GM19467 (cell line): Measurements from ENCODE around the gene EPHA4.

ENCODE experiments used
- ATAC-seq: cut with Tn5 transposase; IDR thresholded peaks from one replicate; pipeline ENCODE4 v1.9.1; 2021; ENCODE audit warnings: mild to moderate bottlenecking, moderate library complexity; ENCODE audit not compliant: unreplicated experiment

EPHA4 gene

DNA sequence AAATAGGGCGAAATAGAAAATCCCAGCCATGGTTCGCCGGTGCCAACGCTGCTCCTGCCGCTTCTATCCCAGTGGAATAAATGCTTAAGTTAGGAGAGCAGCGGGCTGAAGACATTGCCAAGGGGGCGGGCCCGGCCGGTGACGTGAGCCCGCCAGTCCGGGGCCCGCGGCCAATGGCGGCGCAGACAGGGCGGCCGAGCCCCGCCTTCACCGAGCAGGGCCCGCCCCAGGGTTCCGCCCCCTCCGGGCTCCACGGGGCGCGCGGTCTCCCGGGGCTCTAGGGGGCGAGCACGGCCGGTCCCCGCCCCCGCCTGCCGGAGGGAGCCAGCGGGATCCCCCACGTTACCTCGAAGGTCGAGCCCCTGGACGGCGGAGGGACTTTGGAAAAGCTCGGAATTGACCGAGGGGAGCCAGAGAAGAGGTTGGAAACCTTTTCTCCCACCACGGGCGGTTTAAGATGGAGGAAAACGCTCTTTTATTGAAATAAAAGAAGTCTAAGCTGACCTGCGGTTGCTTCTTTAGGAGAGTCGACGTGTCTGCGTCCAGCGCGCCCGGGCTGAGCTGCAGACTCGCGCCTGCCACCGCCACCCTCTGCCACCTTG, at the start of gene EPHA4:
TSS of gene EPHA4 (minus strand) at position 86 of the 602 bp plus-strand sequence. CDS start at position 30, 56 bp downstream.
- peak; percentile 92 for ATAC-seq

DNA sequence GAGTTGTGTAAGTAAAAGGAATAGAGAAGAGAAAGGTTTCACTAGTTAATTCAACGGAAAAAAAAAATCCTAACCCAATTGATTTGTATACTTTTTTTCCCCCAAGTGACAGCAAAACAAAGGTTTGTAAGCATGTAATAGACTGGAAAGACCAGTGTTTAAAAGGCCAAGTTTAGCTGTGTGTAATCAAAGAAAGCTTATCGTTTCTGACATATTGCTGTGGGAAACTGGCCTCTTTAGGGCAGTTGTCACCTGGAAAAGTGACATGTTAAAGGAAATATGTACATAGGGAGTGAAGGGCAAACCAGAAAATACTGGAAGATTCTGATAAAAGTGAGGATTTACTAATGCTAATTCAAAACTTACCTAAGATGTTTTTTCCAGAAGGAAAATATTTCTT, 45.9 kb upstream of the EPHA4 start:
- ATAC-seq = no peak

DNA sequence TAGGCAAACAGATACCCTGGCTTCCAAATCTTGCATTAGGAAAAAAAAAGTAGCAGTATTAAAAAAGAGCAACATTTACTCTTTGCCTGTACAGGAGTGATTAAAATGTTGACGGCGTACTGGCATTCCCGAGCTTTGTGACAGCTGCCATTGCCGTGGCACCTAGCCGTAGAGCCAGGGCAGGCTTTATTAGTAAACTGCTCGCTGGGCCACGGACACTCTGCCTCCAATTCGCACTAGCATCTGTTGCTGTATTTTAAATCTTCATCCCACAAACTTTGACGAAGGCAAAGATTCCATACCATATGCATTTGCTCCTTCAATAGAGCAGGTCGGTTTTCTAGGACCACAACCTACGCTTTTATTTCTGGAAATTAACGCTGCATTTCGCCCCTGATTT, 44.5 kb upstream of the EPHA4 start:
- ATAC-seq = no peak

GRCh38 chr2:221614274-221614673, 42.2 kb upstream of the EPHA4 start:
- no peak for ATAC-seq

- no peak for ATAC-seq
Measured at GRCh38 chr2:221612800-221613199, 40.7 kb upstream of the EPHA4 start.

GRCh38 chr2:221612161-221612560, 40.1 kb upstream of the EPHA4 start:
- no peak for ATAC-seq

DNA sequence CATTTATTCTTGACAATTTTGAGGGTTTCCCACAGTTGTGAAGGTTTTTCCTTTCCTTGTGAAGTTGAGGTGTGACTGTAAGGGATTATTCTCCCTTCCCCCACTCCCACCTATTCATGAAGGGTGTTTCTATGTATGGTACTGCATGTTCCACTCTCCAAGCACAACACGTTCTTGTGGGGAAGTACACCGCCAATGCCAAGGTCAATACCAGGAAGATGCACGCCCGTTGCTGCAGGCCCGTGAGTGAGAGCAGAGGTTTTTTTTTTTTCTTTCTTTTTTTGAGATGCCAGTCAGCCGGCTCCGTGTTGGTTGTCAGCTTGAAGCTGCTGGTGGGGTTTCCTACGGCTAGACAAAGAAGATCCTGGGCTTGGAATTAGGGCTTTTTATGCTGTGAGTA, 38.6 kb upstream of the EPHA4 start:
- no peak for ATAC-seq

DNA sequence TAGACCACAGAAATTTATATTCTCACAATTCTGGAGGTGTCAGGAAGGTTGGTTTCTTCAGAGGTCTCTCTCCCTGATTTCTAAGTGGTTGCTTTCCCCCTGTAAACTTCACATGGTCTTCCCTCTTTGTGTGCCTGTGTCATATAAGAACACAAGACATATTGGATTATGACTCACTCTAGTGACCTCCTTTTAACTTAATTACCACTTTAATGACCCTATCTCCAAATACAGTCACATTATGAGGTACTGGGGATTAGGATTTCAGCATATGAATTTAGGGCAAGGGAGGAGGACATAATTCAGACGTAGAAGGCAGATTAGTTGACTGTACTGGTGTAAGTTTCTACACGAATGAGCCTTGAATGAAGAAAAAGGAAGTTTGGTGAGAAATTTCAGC, 38.2 kb upstream of the EPHA4 start:
- ATAC-seq = no peak

DNA sequence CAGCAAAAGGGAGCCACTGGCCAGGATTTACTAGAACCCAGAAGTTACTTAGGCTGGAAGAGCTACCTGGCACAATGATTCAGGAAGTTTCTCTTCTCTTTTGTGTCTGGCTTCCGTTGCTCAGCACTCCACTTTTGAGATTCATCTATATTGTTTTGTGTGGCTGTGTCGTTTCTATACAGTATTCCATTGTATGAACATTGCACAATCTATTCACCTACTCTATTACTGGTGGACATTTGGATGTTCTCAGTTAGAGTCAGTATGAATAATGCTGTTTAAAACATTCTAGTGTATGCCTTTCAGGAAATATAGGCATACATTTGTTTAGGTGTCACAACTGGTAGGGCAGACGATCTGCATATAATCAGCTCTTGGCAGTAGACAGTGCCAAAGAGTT, 36.3 kb upstream of the EPHA4 start:
- no peak for ATAC-seq

GRCh38 chr2:221606424-221606823, 34.3 kb upstream of the EPHA4 start:
- ATAC-seq = no peak

DNA sequence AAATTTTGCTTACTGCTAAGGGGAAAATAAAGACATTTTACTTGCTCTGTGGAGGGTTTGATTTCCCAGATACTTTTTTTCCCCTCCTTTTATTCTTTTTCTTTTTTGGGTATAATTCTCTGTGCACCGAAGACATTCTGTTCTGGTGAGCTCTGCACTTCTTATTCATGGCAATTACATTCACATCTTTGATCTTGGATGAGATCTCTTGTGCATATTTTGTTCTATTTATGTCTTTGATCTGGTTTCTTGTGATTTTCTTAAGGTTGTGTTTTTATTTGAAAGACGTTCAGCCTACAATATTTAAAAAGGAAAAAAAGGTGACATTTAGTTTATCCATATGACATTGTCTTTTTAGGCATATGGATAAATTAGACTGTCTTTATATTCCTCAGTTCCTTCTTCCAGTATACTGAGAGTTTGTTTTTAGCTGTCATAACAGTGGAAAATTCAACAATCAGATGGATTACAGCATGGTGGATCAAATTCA, 33.7 kb upstream of the EPHA4 start:
- ATAC-seq = no peak

- ATAC-seq = no peak
Measured at GRCh38 chr2:221602938-221603337, 30.8 kb upstream of the EPHA4 start.

GRCh38 chr2:221601376-221601775, 29.3 kb upstream of the EPHA4 start:
- no peak for ATAC-seq

- no peak for ATAC-seq
Measured at GRCh38 chr2:221600388-221600787, 28.3 kb upstream of the EPHA4 start.

GRCh38 chr2:221596192-221596591, 24.1 kb upstream of the EPHA4 start:
- no peak for ATAC-seq

GRCh38 chr2:221590861-221591365, 18.8 kb upstream of the EPHA4 start:
- no peak for ATAC-seq

DNA sequence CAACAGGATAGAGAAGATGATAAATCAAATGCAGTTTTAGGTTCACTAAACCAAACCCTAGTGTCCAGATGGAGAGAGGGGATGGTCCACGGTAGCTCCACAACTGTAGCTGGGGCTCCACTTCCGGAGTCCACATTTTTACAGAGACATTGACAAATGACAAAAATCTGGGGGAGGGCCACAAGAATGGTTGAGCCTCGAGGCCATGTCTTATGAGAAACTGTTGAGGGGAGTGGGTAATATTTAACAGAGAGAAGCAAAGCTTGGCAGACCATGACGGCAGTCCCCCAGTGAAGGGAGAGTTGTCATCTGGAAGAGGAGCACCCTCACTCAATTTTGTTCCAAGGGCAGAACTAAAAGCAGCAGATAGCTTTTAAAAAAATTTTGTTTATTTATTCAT, 17.6 kb upstream of the EPHA4 start:
- no peak for ATAC-seq

DNA sequence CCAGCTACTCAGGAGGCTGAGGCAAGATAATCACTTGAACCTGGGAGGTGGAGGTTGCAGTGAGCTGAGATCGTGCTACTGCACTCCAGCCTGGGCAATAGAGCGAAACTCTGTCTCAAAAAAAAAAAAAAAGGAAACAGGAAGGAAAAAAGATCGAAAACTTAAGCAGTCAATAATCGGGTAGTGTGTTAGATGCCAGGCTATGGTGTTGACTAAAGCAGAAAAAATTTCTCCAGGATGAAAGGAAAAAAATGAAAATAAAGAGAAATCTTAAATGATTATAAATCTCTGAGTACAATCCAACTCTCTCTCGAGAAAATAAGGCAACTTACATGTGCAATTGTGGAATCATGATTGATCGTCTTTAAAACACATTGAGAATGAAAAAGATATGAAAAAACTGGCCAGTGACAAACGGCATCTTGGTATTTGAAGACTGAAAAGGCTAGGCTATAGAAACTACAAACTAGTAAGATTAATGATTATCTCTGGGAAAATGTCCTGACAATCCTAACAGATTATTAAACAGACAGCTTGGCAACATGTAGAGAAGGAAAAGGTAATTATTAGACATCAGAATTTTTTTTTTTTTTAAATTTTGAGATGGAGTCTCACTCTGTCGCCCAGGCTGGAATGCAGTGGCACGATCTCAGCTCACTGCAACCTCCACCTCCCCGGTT, 16.3 kb upstream of the EPHA4 start:
- ATAC-seq = no peak

DNA sequence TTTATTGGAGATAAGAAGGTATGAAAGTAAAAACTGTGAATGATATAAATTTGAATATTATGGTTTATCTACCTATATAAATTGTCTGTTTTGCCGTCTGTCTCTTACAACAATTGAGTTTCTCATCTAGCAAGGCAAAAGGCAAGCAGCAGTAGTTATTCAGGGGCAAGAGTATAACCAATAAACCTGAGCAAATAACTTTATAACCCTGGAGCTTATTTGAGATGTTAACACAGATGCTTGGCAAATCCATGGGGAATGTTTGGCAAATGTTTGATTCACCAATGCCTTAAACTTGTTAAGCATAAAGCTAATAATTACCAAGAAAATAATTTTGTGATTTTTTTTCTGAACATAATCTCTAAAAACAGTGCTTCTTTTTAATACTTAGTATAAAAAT, 9.9 kb upstream of the EPHA4 start:
- ATAC-seq = no peak

DNA sequence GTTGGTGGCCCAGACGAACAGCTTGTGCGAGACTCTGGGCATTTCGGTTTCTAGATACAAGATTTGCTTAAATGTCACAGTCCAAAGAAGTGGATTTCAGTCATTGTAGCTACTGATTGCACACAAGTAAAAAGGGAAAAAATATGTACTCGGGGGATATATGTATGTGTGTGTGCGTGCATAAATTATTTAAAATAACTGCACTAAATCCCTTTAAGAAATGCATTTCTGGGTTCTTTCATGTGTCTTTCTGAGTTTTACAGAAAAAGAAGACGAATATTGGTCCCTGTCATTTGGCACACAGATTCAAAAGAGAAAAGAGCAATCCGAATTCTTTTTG, 2.1 kb upstream of the EPHA4 start:
- ATAC-seq = no peak

GRCh38 chr2:221573430-221574230, 1.5 kb upstream of the EPHA4 start:
- ATAC-seq = peak; percentile 55
